H1 (cell line): ENCODE results near the gene OR13C4. TPM values are rescaled to one million over a fixed set of nuclear protein-coding genes. Genes with fewer than 3 reads are reported as not detected.

ENCODE experiments used
- CTCF ChIA-PET: fragments of 300-600 bp; sonication (Branson Sonifier 250); formaldehyde crosslinking; loops from one replicate; lab custom pipeline; 2021; ENCODE audit not compliant: partially characterized antibody; lab: Charles Lee
- POLR2A ChIA-PET: fragments of 300-600 bp; sonication (Branson Sonifier 250); formaldehyde crosslinking; loops from one replicate; lab custom pipeline; 2021; ENCODE audit warnings: inconsistent platforms; ENCODE audit not compliant: partially characterized antibody; lab: Charles Lee
- DNase-seq, 2 experiments: peaks; one replicate each; pipeline versions ENCODE4 v3.0.0 to v3.0.0-alpha.2; 2010 to 2022; ENCODE audit warnings: low spot score in 2 of 2, low read depth in 1 of 2, mixed read lengths in 1 of 2
- FAIRE-seq: peaks from 2 replicates; lab custom pipeline; 2011; peaks lifted over from hg19 to GRCh38; lab: Jason Lieb, UNC
- H2AFZ ChIP-seq: 2 replicates; pipeline ENCODE4 v1.8.1; 2012; ENCODE audit warnings: low read length, inconsistent platforms
- H2AK5ac ChIP-seq: 2 replicates; pipeline ENCODE4 v1.6.1; 2013; ENCODE audit warnings: low read depth, low read length
- H2BK120ac ChIP-seq: replicated peaks from 2 replicates; pipeline ENCODE3; 2013; ENCODE audit warnings: low read depth, low read length, inconsistent platforms
- H2BK12ac ChIP-seq: 2 replicates; pipeline ENCODE4 v1.6.1; 2013; ENCODE audit warnings: low read depth, low read length
- H2BK15ac ChIP-seq: 2 replicates; pipeline ENCODE4 v1.6.1; 2013; ENCODE audit warnings: low read length
- H2BK20ac ChIP-seq: 2 replicates; pipeline ENCODE4 v1.6.1; 2013; ENCODE audit warnings: low read length
- H2BK5ac ChIP-seq: 2 replicates; pipeline ENCODE4 v1.6.1; 2013; ENCODE audit warnings: low read depth, low read length
- H3K14ac ChIP-seq: 2 replicates; pipeline ENCODE4 v1.6.1; 2013; ENCODE audit warnings: inconsistent platforms; ENCODE audit not compliant: insufficient read length
- H3K18ac ChIP-seq: 2 replicates; pipeline ENCODE4 v1.6.1; 2013; ENCODE audit warnings: low read length; ENCODE audit errors: extremely low read depth
- H3K23ac ChIP-seq: 2 replicates; pipeline ENCODE4 v1.6.1; 2013; ENCODE audit warnings: inconsistent platforms; ENCODE audit not compliant: insufficient read length
- H3K23me2 ChIP-seq: 2 replicates; pipeline ENCODE4 v1.6.1; 2013; ENCODE audit warnings: low read depth, low read length
- H3K27ac ChIP-seq: 2 replicates; pipeline ENCODE4 v1.6.1; 2011; ENCODE audit warnings: low read depth, low read length, inconsistent platforms
- H3K27me3 ChIP-seq, 4 experiments: replicated peaks in 1 of 4; 1 replicate in 1 of 4; 2 replicates in 3 of 4; pipeline versions ENCODE4 v1.6.1 to v1.8.1; 2011 to 2013; ENCODE audit warnings: low read length in 3 of 4, mild to moderate bottlenecking in 3 of 4, inconsistent platforms in 2 of 4, mixed read lengths in 2 of 4, moderate library complexity in 1 of 4; ENCODE audit not compliant: control insufficient read depth in 3 of 4, insufficient read depth in 3 of 4; ENCODE audit errors: extremely low read depth in 1 of 4
- H3K36me3 ChIP-seq, 4 experiments: 2 replicates each; pipeline versions ENCODE4 v1.6.1 to v1.8.1; 2011 to 2013; ENCODE audit warnings: mild to moderate bottlenecking in 4 of 4, low read length in 3 of 4, moderate library complexity in 2 of 4, control low read depth in 1 of 4, inconsistent platforms in 1 of 4; ENCODE audit not compliant: insufficient read depth in 4 of 4, control insufficient read depth in 2 of 4
- H3K4ac ChIP-seq: replicated peaks from 2 replicates; pipeline ENCODE3; 2013; ENCODE audit warnings: low read length, low read depth, mixed read lengths, inconsistent platforms; ENCODE audit not compliant: insufficient read length
- H3K4me1 ChIP-seq, 4 experiments: replicated peaks in 1 of 4; 1 replicate in 1 of 4; 2 replicates in 3 of 4; pipeline versions ENCODE4 v1.6.1 to v1.8.1; 2011 to 2013; ENCODE audit warnings: low read length in 3 of 4, inconsistent platforms in 2 of 4, mixed read lengths in 1 of 4; ENCODE audit not compliant: insufficient read depth in 4 of 4, control insufficient read depth in 3 of 4
- H3K4me2 ChIP-seq, 2 experiments: 2 replicates each; pipeline versions ENCODE4 v1.6.1 to v1.8.1; 2011 to 2013; ENCODE audit warnings: low read depth in 2 of 2, low read length in 2 of 2, control low read depth in 1 of 2, inconsistent platforms in 1 of 2, mild to moderate bottlenecking in 1 of 2; ENCODE audit not compliant: insufficient read depth in 1 of 2
- H3K4me3 ChIP-seq, 4 experiments: fragments of 200-600, 300-600 bp in 1 of 4; sonication (generic), shearing (Covaris generic), sonication (Bioruptor Twin) in 1 of 4; 2 replicates each; pipeline versions ENCODE4 v1.5.1 to v1.8.1; 2011 to 2016; ENCODE audit warnings: low read length in 4 of 4, low read depth in 3 of 4, control low read depth in 2 of 4, inconsistent platforms in 2 of 4, mild to moderate bottlenecking in 2 of 4, mixed read lengths in 1 of 4, moderate library complexity in 1 of 4; ENCODE audit not compliant: insufficient read depth in 2 of 4; ENCODE audit errors: extremely low read depth in 1 of 4
- H3K56ac ChIP-seq: replicated peaks from 2 replicates; pipeline ENCODE3; 2013; ENCODE audit warnings: low read depth, mild to moderate bottlenecking, mixed read lengths, low read length, inconsistent platforms; ENCODE audit not compliant: insufficient read length
- H3K79me1 ChIP-seq: 2 replicates; pipeline ENCODE4 v1.6.1; 2013; ENCODE audit warnings: low read depth, low read length, control low read depth
- H3K79me2 ChIP-seq, 2 experiments: 2 replicates each; pipeline versions ENCODE4 v1.6.1 to v1.8.1; 2012 to 2013; ENCODE audit warnings: low read length in 2 of 2, mild to moderate bottlenecking in 2 of 2, inconsistent platforms in 1 of 2; ENCODE audit not compliant: insufficient read depth in 2 of 2, control insufficient read depth in 1 of 2
- H3K9ac ChIP-seq, 4 experiments: replicated peaks in 1 of 4; 1 replicate in 1 of 4; 2 replicates in 3 of 4; pipeline versions ENCODE4 v1.6.1 to v1.8.1; 2011 to 2013; ENCODE audit warnings: low read depth in 3 of 4, low read length in 3 of 4, control low read depth in 2 of 4, mild to moderate bottlenecking in 2 of 4, moderate library complexity in 2 of 4, inconsistent platforms in 1 of 4; ENCODE audit errors: extremely low read depth in 1 of 4
- H3K9me3 ChIP-seq, 2 experiments: 2 replicates each; pipeline versions ENCODE4 v1.6.1 to v1.8.1; 2012 to 2013; ENCODE audit warnings: mild to moderate bottlenecking in 2 of 2, moderate library complexity in 2 of 2, control low read depth in 1 of 2, inconsistent platforms in 1 of 2, low read depth in 1 of 2, low read length in 1 of 2, mixed read lengths in 1 of 2; ENCODE audit not compliant: insufficient read depth in 2 of 2
- H4K20me1 ChIP-seq, 2 experiments: replicated peaks in 1 of 2; 2 replicates each; pipeline versions ENCODE3 to v1.8.1; 2011 to 2013; ENCODE audit warnings: inconsistent platforms in 2 of 2, low read length in 2 of 2, mild to moderate bottlenecking in 1 of 2; ENCODE audit not compliant: insufficient read depth in 2 of 2, control insufficient read depth in 1 of 2
- H4K5ac ChIP-seq: 2 replicates; pipeline ENCODE4 v1.6.1; 2013; ENCODE audit warnings: low read length, low read depth, mixed read lengths, inconsistent platforms; ENCODE audit not compliant: insufficient read length
- H4K8ac ChIP-seq: 2 replicates; pipeline ENCODE4 v1.8.0; 2013; ENCODE audit warnings: mild to moderate bottlenecking, moderate library complexity, low read length, inconsistent platforms; ENCODE audit not compliant: insufficient read depth; ENCODE audit errors: extremely low read depth
- H4K91ac ChIP-seq: replicated peaks from 2 replicates; pipeline ENCODE3; 2013; ENCODE audit warnings: low read length, mixed read lengths, inconsistent platforms; ENCODE audit not compliant: insufficient read length
- BACH1 ChIP-seq: IDR thresholded peaks from 2 replicates; pipeline ENCODE4 v1.6.1; 2012; ENCODE audit warnings: low read length, improper control_type of control experiment
- BCL11A ChIP-seq, 2 experiments: IDR thresholded peaks; one replicate each; pipeline ENCODE4 v1.6.1; 2011; ENCODE audit warnings: low read depth in 2 of 2, low read length in 2 of 2, mild to moderate bottlenecking in 2 of 2
- CHD2 ChIP-seq: IDR thresholded peaks from 2 replicates; pipeline ENCODE4 v1.6.1; 2012; ENCODE audit warnings: low read length, improper control_type of control experiment
- FOSL1 ChIP-seq: IDR thresholded peaks from 2 replicates; pipeline ENCODE4 v1.6.1; 2011; ENCODE audit warnings: mild to moderate bottlenecking, low read depth, low read length, moderate library complexity; ENCODE audit not compliant: insufficient read depth
- GTF2F1 ChIP-seq: IDR thresholded peaks from 2 replicates; pipeline ENCODE4 v1.6.1; 2012; ENCODE audit warnings: low read depth, low read length, improper control_type of control experiment, borderline replicate concordance
- HDAC2 ChIP-seq, 2 experiments: fragments of 300-600 bp in 1 of 2; sonication (generic) in 1 of 2; IDR thresholded peaks; 2 replicates each; pipeline ENCODE4 v1.6.1; 2011 to 2012; ENCODE audit warnings: low read depth in 2 of 2, low read length in 2 of 2, mild to moderate bottlenecking in 2 of 2, moderate library complexity in 2 of 2, borderline replicate concordance in 1 of 2, inconsistent platforms in 1 of 2
- KDM1A ChIP-seq: fragments of 200-600, 300-600 bp; sonication (generic); IDR thresholded peaks from 2 replicates; pipeline ENCODE4 v1.7.1; 2016; ENCODE audit warnings: mild to moderate bottlenecking, low read length, borderline replicate concordance
- PHF8 ChIP-seq: fragments of 200-600 bp; sonication (generic); conservative IDR thresholded peaks from 2 replicates; pipeline ENCODE4 v1.7.1; 2012; ENCODE audit warnings: low read depth, mild to moderate bottlenecking, inconsistent platforms, low read length, moderate library complexity
- POLR2A ChIP-seq, 2 experiments: IDR thresholded peaks; 1 replicate in 1 of 2; 2 replicates in 1 of 2; pipeline ENCODE4 v1.6.1; 2011; ENCODE audit warnings: low read depth in 2 of 2, low read length in 2 of 2, mild to moderate bottlenecking in 2 of 2; ENCODE audit errors: control extremely low read depth in 1 of 2
- RFX5 ChIP-seq: IDR thresholded peaks from 2 replicates; pipeline ENCODE4 v1.6.1; 2011; ENCODE audit warnings: low read depth, low read length, improper control_type of control experiment, borderline replicate concordance
- TCF12 ChIP-seq: IDR thresholded peaks from 2 replicates; pipeline ENCODE4 v1.6.1; 2011; ENCODE audit warnings: low read depth, mild to moderate bottlenecking, low read length
- ZNF274 ChIP-seq: IDR thresholded peaks from 2 replicates; pipeline ENCODE4 v1.7.0; 2012; ENCODE audit warnings: low read length, borderline replicate concordance; ENCODE audit errors: extremely low read depth
- WGBS, 2 experiments: shearing (Covaris generic) in 1 of 2; methylation state at CpG; one replicate each; pipeline versions ENCODE4 v1.1.6 to v1.1.7; 2013 to 2015; ENCODE audit warnings: low lambda C conversion rate in 2 of 2, mixed read lengths in 2 of 2, inconsistent platforms in 1 of 2, low coverage in 1 of 2, missing lambda C conversion rate in 1 of 2; ENCODE audit not compliant: insufficient replicate concordance in 2 of 2, insufficient coverage in 1 of 2, insufficient read length in 1 of 2; ENCODE audit errors: extremely low coverage in 1 of 2, missing lambda C conversion rate in 1 of 2; 5-methylcytosine and 5-hydroxymethylcytosine counted together
- polyA plus RNA-seq, 7 experiments: library from polyadenylated mRNA; depleted of rRNA in 3 of 7; stranded (reverse) in 5 of 7; unstranded in 2 of 7; fragments of >200 nt in 5 of 7; fragments of 200-250 nt in 2 of 7; gene quantifications; 1 replicate in 5 of 7; 2 replicates in 1 of 7; 4 replicates in 1 of 7; pipeline versions ENCODE4 v1.2.1 to v1.2.3, GENCODE V29; 2011 to 2013; ENCODE audit warnings: missing spikeins in 2 of 7, mixed read lengths in 2 of 7
- total RNA-seq: library from RNA; stranded (reverse); fragmentation: NEBNext Ultra II Directional; extraction: Animal tissue kit (Norgen Biotek cat#: 25700); gene quantifications from 2 replicates; pipeline ENCODE4 v1.2.1, GENCODE V29; 2021
- TF ChIP-seq, protein P1 (sequence below): IDR thresholded peaks from 2 replicates; pipeline ENCODE4 v1.6.1; 2011; ENCODE audit warnings: low read depth, mild to moderate bottlenecking, low read length; ENCODE audit not compliant: insufficient read depth
- TF ChIP-seq, protein P2 (sequence below): IDR thresholded peaks from 2 replicates; pipeline ENCODE4 v1.6.1; 2011; ENCODE audit warnings: low read length, improper control_type of control experiment

The OR13C4 gene
- total and polyA plus RNA-seq, 2 of the 8 experiments (the other 6 are each of a cell fraction or from before 2014, with no cell fraction given): not detected

GRCh38 chr9:104572612-104573011 lies 45.6 kb upstream of the OR13C4 start:
- Histone ChIP-seq H3K79me2 (no peaks in the 10 kb centered on the region), H3K9me3 (no peaks in the 10 kb centered on the region), H3K23me2 (no peaks in the 10 kb centered on the region), H2BK20ac (no peak overlapping the region), H2BK15ac (no peak overlapping the region), H3K18ac (no peak overlapping the region), H4K20me1 (no peaks in the 10 kb centered on the region), H2BK12ac (no peak overlapping the region), H3K4ac (no peak overlapping the region), H3K36me3 (no peaks in the 10 kb centered on the region), H3K14ac (no peak overlapping the region), H3K4me2 (no peak overlapping the region), H3K27me3 (no peaks in the 10 kb centered on the region), H4K8ac (no peak overlapping the region), H4K91ac (no peak overlapping the region), H3K79me1 (no peaks in the 10 kb centered on the region), H3K23ac (no peak overlapping the region), H3K56ac (no peak overlapping the region), H3K27ac (no peak overlapping the region), H3K4me3 (no peak overlapping the region), H4K5ac (no peak overlapping the region), H2BK120ac (no peak overlapping the region), H2AK5ac (no peak overlapping the region), H2AFZ (no peak overlapping the region), H2BK5ac (no peak overlapping the region), H3K4me1 (no peaks in the 10 kb centered on the region), H3K9ac (no peak overlapping the region)
- no peak for FAIRE-seq
- TF ChIP-seq RFX5 (no peak), CHD2 (no peak), POLR2A (IDR thresholded peaks at IDR 0.05; ENCODE audit: control extremely low read depth in 1 of 2, low read depth in 2 of 2, low read length in 2 of 2) (no peak), FOSL1 (no peak), TCF12 (no peak), BACH1 (no peak), KDM1A (no peak), PHF8 (no peak), BCL11A (IDR thresholded peaks at IDR 0.05; ENCODE audit: low read depth in 2 of 2, low read length in 2 of 2) (no peak), HDAC2 (IDR thresholded peaks at IDR 0.05; ENCODE audit: borderline replicate concordance in 1 of 2, low read depth in 2 of 2, low read length in 2 of 2) (no peak), GTF2F1 (no peak), ZNF274 (no peak)
- TF ChIP-seq, protein P1, sequence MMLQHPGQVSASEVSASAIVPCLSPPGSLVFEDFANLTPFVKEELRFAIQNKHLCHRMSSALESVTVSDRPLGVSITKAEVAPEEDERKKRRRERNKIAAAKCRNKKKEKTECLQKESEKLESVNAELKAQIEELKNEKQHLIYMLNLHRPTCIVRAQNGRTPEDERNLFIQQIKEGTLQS: no peak
- TF ChIP-seq, protein P2, sequence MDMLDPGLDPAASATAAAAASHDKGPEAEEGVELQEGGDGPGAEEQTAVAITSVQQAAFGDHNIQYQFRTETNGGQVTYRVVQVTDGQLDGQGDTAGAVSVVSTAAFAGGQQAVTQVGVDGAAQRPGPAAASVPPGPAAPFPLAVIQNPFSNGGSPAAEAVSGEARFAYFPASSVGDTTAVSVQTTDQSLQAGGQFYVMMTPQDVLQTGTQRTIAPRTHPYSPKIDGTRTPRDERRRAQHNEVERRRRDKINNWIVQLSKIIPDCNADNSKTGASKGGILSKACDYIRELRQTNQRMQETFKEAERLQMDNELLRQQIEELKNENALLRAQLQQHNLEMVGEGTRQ: no peak
- DNase-seq: no peak
- 84% methylated on average over 1 of the region's 1 CpG; no CpG with 5 or more reads in 1 of the 2 experiments for WGBS, 2 experiments
- ChIA-PET CTCF (no interaction called here), POLR2A (no interaction called here)
